Naive thymus-derived CD4-positive, alpha-beta T cell (primary cell): ENCODE measurements around the gene CLRN2. TPM values are rescaled to one million over a fixed set of nuclear protein-coding genes. Genes with fewer than 3 reads are reported as not detected.
A peak's percentile ranks its signal among the peaks of the same experiment; 100 is the strongest.

Source experiments
- ATAC-seq: fragments of 150-1000 bp; cut with Tn5 transposase; 2 replicates; pipeline ENCODE4 v1.10.0; 2021; ENCODE audit warnings: mild to moderate bottlenecking, moderate library complexity
- CTCF ChIA-PET: fragments of 350-600 bp; sonication (Branson Sonifier 250); formaldehyde crosslinking; loops from one replicate; lab custom pipeline; 2021; ENCODE audit warnings: antibody characterized with exemption; lab: Charles Lee
- POLR2A ChIA-PET: fragments of 350-600 bp; sonication (Branson Sonifier 250); formaldehyde crosslinking; loops from one replicate; lab custom pipeline; 2021; ENCODE audit warnings: antibody characterized with exemption, inconsistent platforms; lab: Charles Lee
- DNase-seq, 9 donors: peaks; one replicate each; pipeline versions ENCODE4 v3.0.0 to v3.0.0-alpha.2; 2020 to 2022; ENCODE audit warnings: mixed read lengths in 1 of 9
- H3K27ac ChIP-seq: one replicate; pipeline ENCODE4 v1.7.0; 2013; ENCODE audit warnings: mild to moderate bottlenecking, low read depth, low read length, moderate library complexity
- H3K27me3 ChIP-seq, 2 donors: one replicate each; pipeline ENCODE4 v1.7.0; 2013; ENCODE audit warnings: low read length in 2 of 2, mild to moderate bottlenecking in 2 of 2, moderate library complexity in 2 of 2; ENCODE audit not compliant: control insufficient read depth in 2 of 2, insufficient read depth in 2 of 2
- H3K36me3 ChIP-seq, 3 experiments: 1 replicate in 2 of 3; 2 replicates in 1 of 3; pipeline ENCODE4 v1.7.0; 2013; ENCODE audit warnings: low read length in 3 of 3, mild to moderate bottlenecking in 3 of 3, moderate library complexity in 1 of 3; ENCODE audit not compliant: insufficient read depth in 3 of 3, control insufficient read depth in 2 of 3
- H3K4me1 ChIP-seq, 2 donors: one replicate each; pipeline ENCODE4 v1.7.0; 2013; ENCODE audit warnings: low read length in 2 of 2, mild to moderate bottlenecking in 2 of 2, moderate library complexity in 1 of 2; ENCODE audit not compliant: control insufficient read depth in 2 of 2, insufficient read depth in 2 of 2
- H3K4me3 ChIP-seq: 2 replicates; pipeline ENCODE4 v1.7.0; 2013; ENCODE audit warnings: mild to moderate bottlenecking, low read length
- H3K9me3 ChIP-seq, 3 experiments: 1 replicate in 2 of 3; 2 replicates in 1 of 3; pipeline ENCODE4 v1.7.0; 2013; ENCODE audit warnings: low read length in 3 of 3; ENCODE audit not compliant: control insufficient read depth in 2 of 3
- H3K27ac Mint-ChIP-seq, 9 donors: one replicate each; pipeline ENCODE4 v1.8.0; 2020 to 2022; ENCODE audit warnings: mixed read lengths in 9 of 9, mild to moderate bottlenecking in 8 of 9, moderate library complexity in 5 of 9, inconsistent platforms in 2 of 9
- H3K27me3 Mint-ChIP-seq, 5 donors: one replicate each; pipeline ENCODE4 v1.8.0; 2021 to 2022; ENCODE audit warnings: mixed read lengths in 5 of 5, mild to moderate bottlenecking in 1 of 5
- H3K36me3 Mint-ChIP-seq, 5 donors: one replicate each; pipeline ENCODE4 v1.8.0; 2020 to 2022; ENCODE audit warnings: mixed read lengths in 5 of 5, mild to moderate bottlenecking in 3 of 5, inconsistent platforms in 1 of 5
- H3K4me1 Mint-ChIP-seq, 7 donors: one replicate each; pipeline ENCODE4 v1.8.0; 2020 to 2022; ENCODE audit warnings: mixed read lengths in 7 of 7, mild to moderate bottlenecking in 3 of 7, inconsistent platforms in 1 of 7
- H3K4me3 Mint-ChIP-seq, 10 donors: one replicate each; pipeline ENCODE4 v1.8.0; 2020 to 2022; ENCODE audit warnings: mild to moderate bottlenecking in 10 of 10, mixed read lengths in 10 of 10, moderate library complexity in 6 of 10, inconsistent platforms in 2 of 10
- H3K9me3 Mint-ChIP-seq, 11 donors: one replicate each; pipeline ENCODE4 v1.8.0; 2020 to 2022; ENCODE audit warnings: mixed read lengths in 11 of 11, mild to moderate bottlenecking in 4 of 11, inconsistent platforms in 1 of 11, moderate library complexity in 1 of 11
- intact Hi-C, 2 donors: fragments of 100-400 bp; cut with micrococcal nuclease; formaldehyde crosslinking; loops; one replicate each; pipeline ENCODE4 v1.15.1; 2023
- polyA plus RNA-seq, 2 donors: library from polyadenylated mRNA; unstranded; fragments of 300-500 nt; fragmentation: Illumina TruSeq; gene quantifications; one replicate each; pipeline ENCODE4 v1.2.3, GENCODE V29; 2021
- total RNA-seq, 6 experiments: library from RNA in 5 of 6; stranded (reverse) in 5 of 6; gene quantifications; 1 replicate in 5 of 6; 2 replicates in 1 of 6; pipeline ENCODE4 v1.2.3 and lab custom pipeline; 2021 to 2026

Gene CLRN2
- total and polyA plus RNA-seq, 7 experiments from 2014 or later: not detected

DNA sequence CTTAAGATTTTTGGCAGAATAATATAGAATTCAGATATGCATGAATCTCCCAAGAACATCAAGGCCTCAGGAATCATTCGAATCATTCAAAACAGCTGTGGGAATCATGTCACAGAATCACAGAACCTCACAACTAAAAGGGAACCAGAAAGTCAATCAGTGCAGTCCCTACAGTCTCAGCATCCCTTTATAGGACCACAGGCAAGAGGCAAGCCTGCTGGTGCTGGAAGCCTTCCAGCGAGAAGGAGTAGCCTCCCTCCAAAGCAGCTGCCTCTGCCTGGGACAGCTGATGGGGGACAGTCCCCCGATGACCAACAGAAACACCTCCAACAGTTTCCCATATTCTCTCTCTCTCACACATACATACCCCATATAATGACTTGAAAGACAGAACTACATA lies 23.8 kb upstream of the CLRN2 start:
- Mint-ChIP-seq H3K27me3 (no peaks in the 10 kb centered on the region), H3K9me3 (no peaks in the 10 kb centered on the region), H3K4me3 (no peak overlapping the region), H3K27ac (no peak overlapping the region), H3K36me3 (peaks cover 10 to 53% (median 28%) of the 10 kb centered on the region in 5 donors), H3K4me1 (peaks cover 0 to 11% (median 4%) of the 10 kb centered on the region in 7 donors)
- no peaks in the 10 kb centered on the region for H3K9me3 ChIP-seq
- H3K4me3 ChIP-seq: no peak overlapping the region
- H3K36me3 ChIP-seq: peaks cover 0 to 86% (median 13%) of the 10 kb centered on the region in 3 experiments
- ChIA-PET CTCF (no interaction called here), POLR2A (no interaction called here)
- no peak for ATAC-seq
- H3K27me3 ChIP-seq: no peaks in the 10 kb centered on the region
- DNase-seq: no peak
- intact Hi-C loops: no loop called here
- no peaks in the 10 kb centered on the region for H3K4me1 ChIP-seq
- no peak overlapping the region for H3K27ac ChIP-seq

DNA sequence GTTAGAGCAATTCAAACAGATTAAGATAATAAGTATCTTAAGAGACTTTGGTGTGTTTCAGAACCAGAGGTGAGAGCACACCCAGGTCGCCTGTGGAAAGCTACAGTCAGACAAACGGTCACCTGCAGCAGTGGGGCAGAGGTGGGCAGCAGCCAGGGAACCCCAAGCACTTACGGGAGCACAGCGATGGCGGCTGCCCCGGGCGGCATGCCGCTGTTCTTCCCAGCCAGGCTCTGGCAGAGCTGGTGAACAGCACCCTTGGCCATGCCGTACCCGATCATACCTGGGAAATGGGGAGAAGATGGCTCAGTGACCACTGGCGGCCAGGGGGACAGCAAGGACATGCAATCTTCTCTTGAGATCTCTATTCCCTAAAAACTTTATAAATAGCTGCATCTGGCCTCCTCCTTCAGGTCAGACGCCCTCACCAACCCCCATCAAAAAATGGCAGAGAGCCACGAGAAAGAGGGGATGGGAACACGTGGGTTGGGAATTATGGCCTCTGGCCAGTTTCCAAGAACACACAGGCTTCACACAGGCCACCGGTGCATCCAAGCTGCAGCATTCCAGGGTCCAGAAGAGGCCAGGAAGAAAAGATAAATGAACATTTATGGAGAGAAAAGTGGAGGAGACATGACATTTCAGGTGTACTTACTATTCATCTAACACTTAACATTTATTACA lies 22.8 kb upstream of the CLRN2 start:
- CTCF ChIA-PET: no interaction called here
- H3K36me3 Mint-ChIP-seq: peaks cover 5 to 47% (median 20%) of the 10 kb centered on the region in 5 donors

GRCh38 chr4:17492876-17493275 lies 22.1 kb upstream of the CLRN2 start:
- Mint-ChIP-seq H3K9me3 (no peaks in the 10 kb centered on the region), H3K36me3 (peaks cover 6 to 50% (median 20%) of the 10 kb centered on the region in 5 donors), H3K4me3 (no peak overlapping the region), H3K27me3 (no peaks in the 10 kb centered on the region), H3K4me1 (peaks cover 0 to 11% (median 4%) of the 10 kb centered on the region in 7 donors), H3K27ac (peak overlapping the region in 1 of 9 donors; percentile 77)
- Histone ChIP-seq H3K4me1 (no peaks in the 10 kb centered on the region), H3K27me3 (no peaks in the 10 kb centered on the region), H3K27ac (no peak overlapping the region), H3K4me3 (no peak overlapping the region), H3K9me3 (no peaks in the 10 kb centered on the region), H3K36me3 (peaks cover 0 to 72% (median 5%) of the 10 kb centered on the region in 3 experiments)
- ChIA-PET POLR2A (no interaction called here), CTCF (no interaction called here)
- DNase-seq (no peak), ATAC-seq (no peak)
- intact Hi-C loops: no loop called here

More for the DNA sequence above, 22.8 kb upstream of the CLRN2 start:
- intact Hi-C loops: no loop called here
- Histone ChIP-seq H3K9me3 (no peaks in the 10 kb centered on the region), H3K4me1 (no peaks in the 10 kb centered on the region), H3K27me3 (no peaks in the 10 kb centered on the region), H3K4me3 (no peak overlapping the region), H3K27ac (no peak overlapping the region), H3K36me3 (peaks cover 0 to 76% (median 5%) of the 10 kb centered on the region in 3 experiments)
- POLR2A ChIA-PET: no interaction called here
- H3K27me3 Mint-ChIP-seq: no peaks in the 10 kb centered on the region
- DNase-seq: no peak
- peaks cover 0 to 11% (median 4%) of the 10 kb centered on the region in 7 donors for H3K4me1 Mint-ChIP-seq
- H3K27ac Mint-ChIP-seq: no peak overlapping the region
- H3K4me3 Mint-ChIP-seq: no peak overlapping the region
- ATAC-seq: no peak
- H3K9me3 Mint-ChIP-seq: no peaks in the 10 kb centered on the region

DNA sequence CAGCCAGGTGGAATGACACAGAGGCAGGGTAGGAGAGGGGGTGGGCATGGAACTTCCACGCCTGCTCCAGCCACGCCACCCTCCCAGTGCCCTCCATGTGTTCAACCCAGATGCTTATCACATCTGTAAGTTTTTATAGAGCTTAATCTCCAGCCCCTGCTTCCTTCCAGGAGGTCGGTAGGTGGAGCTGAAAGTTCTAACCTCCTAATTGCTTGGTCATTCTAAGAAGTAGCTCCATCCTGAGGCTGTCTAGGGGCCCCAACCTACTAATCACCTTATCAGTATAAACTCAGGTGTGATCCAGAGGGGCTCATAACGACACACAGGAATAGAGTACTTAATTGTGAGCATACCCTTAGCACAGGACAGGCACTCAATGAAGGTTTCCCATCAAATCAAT lies 21.3 kb upstream of the CLRN2 start:
- CTCF ChIA-PET: interaction anchor here (0.6 kb wide), 1 partner anchor 510 kb away, joined by 3 read pairs; no protein-coding TSS in a partner anchor
- Mint-ChIP-seq H3K36me3 (peaks cover 9 to 56% (median 16%) of the 10 kb centered on the region in 5 donors), H3K4me3 (no peak overlapping the region), H3K27ac (no peak overlapping the region), H3K27me3 (no peaks in the 10 kb centered on the region), H3K4me1 (peaks cover 0 to 11% (median 4%) of the 10 kb centered on the region in 7 donors), H3K9me3 (no peaks in the 10 kb centered on the region)
- no peak overlapping the region for H3K27ac ChIP-seq
- intact Hi-C loops: no loop called here
- no peak overlapping the region for H3K4me3 ChIP-seq
- H3K4me1 ChIP-seq: no peaks in the 10 kb centered on the region
- DNase-seq: no peak
- H3K27me3 ChIP-seq: no peaks in the 10 kb centered on the region
- H3K36me3 ChIP-seq: peaks cover 0 to 76% (median 5%) of the 10 kb centered on the region in 3 experiments
- POLR2A ChIA-PET: no interaction called here
- H3K9me3 ChIP-seq: no peaks in the 10 kb centered on the region
- no peak for ATAC-seq

DNA sequence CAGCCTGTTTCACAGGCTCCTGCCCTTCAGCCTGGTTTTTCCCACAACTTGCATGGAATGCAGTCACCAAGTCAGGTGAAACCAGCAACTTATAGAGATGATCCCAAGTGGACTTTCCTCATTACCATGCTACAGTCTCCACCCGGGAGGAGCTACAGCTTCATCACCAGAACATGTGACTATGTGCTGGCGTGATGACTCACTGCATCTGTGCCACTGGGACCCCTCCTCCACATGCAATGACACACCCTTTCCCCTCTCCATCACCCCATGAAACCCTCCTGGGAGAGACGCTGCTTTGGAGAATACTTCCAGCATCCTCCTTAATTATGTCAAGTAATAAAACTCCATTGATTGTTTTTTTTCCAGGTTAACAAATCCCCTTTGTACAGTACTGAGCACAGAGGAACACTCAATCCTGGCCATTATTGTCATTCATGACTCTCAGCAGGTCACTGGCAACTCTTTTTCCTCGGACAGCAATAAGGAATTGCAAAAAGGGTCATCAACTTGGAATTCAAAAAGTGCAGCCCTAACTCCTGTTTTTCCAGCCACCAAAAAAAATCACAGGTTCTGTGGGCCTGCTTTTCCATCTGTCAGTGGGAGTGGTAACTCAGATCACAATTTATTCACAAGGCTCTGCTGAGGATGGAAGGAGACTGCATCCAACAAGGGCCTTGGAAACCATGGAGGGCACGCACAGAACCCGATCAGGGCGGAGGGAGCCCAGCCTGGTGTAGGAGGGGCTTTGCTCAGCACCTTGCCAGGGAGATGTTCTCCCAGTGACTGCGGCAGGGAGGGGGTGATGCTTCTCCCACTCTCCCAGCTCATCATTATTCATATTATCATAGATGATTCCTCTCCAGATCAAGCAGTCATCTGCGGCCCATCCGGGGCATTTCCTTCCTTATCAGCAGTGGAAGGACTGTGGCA lies 20.4 kb upstream of the CLRN2 start:
- Histone ChIP-seq H3K9me3 (no peaks in the 10 kb centered on the region), H3K4me1 (no peaks in the 10 kb centered on the region), H3K27me3 (no peaks in the 10 kb centered on the region), H3K36me3 (peaks cover 0 to 76% (median 5%) of the 10 kb centered on the region in 3 experiments), H3K4me3 (no peak overlapping the region), H3K27ac (no peak overlapping the region)
- no peak for DNase-seq
- peak; percentile 38 for ATAC-seq
- H3K36me3 Mint-ChIP-seq: peaks cover 7 to 56% (median 19%) of the 10 kb centered on the region in 5 donors
- ChIA-PET CTCF (no interaction called here), POLR2A (no interaction called here)
- peak overlapping the region in 1 of 9 donors; percentile 65 for H3K27ac Mint-ChIP-seq
- H3K27me3 Mint-ChIP-seq: no peaks in the 10 kb centered on the region
- peaks cover 0 to 11% (median 4%) of the 10 kb centered on the region in 7 donors for H3K4me1 Mint-ChIP-seq
- intact Hi-C loops: no loop called here
- no peak overlapping the region for H3K4me3 Mint-ChIP-seq
- H3K9me3 Mint-ChIP-seq: no peaks in the 10 kb centered on the region

- DNase-seq (no peak), ATAC-seq (no peak)
- H3K27me3 ChIP-seq: no peaks in the 10 kb centered on the region
- H3K4me3 Mint-ChIP-seq: no peak overlapping the region
- H3K4me1 ChIP-seq: no peaks in the 10 kb centered on the region
- peaks cover 0 to 23% (median 4%) of the 10 kb centered on the region in 7 donors for H3K4me1 Mint-ChIP-seq
- intact Hi-C loops: no loop called here
- H3K36me3 ChIP-seq: peaks cover 3 to 79% (median 4%) of the 10 kb centered on the region in 3 experiments
- peak overlapping the region in 2 of 9 donors; percentile 1 to 4 for H3K27ac Mint-ChIP-seq
- H3K27ac ChIP-seq: no peak overlapping the region
- no peaks in the 10 kb centered on the region for H3K9me3 ChIP-seq
- H3K36me3 Mint-ChIP-seq: peaks cover 8 to 62% (median 15%) of the 10 kb centered on the region in 5 donors
- CTCF ChIA-PET: no interaction called here
- no peak overlapping the region for H3K4me3 ChIP-seq
- no peaks in the 10 kb centered on the region for H3K9me3 Mint-ChIP-seq
- H3K27me3 Mint-ChIP-seq: no peaks in the 10 kb centered on the region
- POLR2A ChIA-PET: no interaction called here
Measured at GRCh38 chr4:17497890-17498523, 17.0 kb upstream of the CLRN2 start.
